Astrocyte of the spinal cord (primary cell): ENCODE data around the gene TM4SF18.

ENCODE experiments used
- DNase-seq: peaks from one replicate; pipeline ENCODE4 v3.0.0; 2011; ENCODE audit warnings: low read depth, low spot score
- H3K4me3 ChIP-seq: 2 replicates; pipeline ENCODE4 v1.5.1; 2011; ENCODE audit warnings: low read depth, mild to moderate bottlenecking, low read length, moderate library complexity
- CTCF ChIP-seq: IDR thresholded peaks from 2 replicates; pipeline ENCODE4 v1.5.1; 2012; ENCODE audit warnings: low read depth, mild to moderate bottlenecking, low read length, inconsistent platforms
- in situ Hi-C: cut with HindIII; loops from 2 replicates; pipeline ENCODE4 v1.10.0; 2017; ENCODE audit warnings: low sequenced_read_pairs

TM4SF18 gene

GRCh38 chr3:149319750-149320149 is 13.7 kb downstream of the TM4SF18 start:
- TF ChIP-seq CTCF, result no peak
- no peak overlapping the region for H3K4me3 ChIP-seq
- no peak for DNase-seq
- in situ Hi-C loops, result no loop called here

- in situ Hi-C loops, result no loop called here
- no peak for TF ChIP-seq CTCF
These were observed 16.4 kb downstream of the TM4SF18 start for GRCh38 chr3:149317072-149317471.

GRCh38 chr3:149316437-149316836 is 17.0 kb downstream of the TM4SF18 start:
- DNase-seq, result no peak
- TF ChIP-seq CTCF, result no peak
- in situ Hi-C loops, result no loop called here
- no peak overlapping the region for H3K4me3 ChIP-seq

More at GRCh38 chr3:149317072-149317471, 16.4 kb downstream of the TM4SF18 start:
- DNase-seq, result no peak
- no peak overlapping the region for H3K4me3 ChIP-seq

GRCh38 chr3:149315694-149316093 is 17.7 kb downstream of the TM4SF18 start:
- in situ Hi-C loops, result no loop called here
- no peak for TF ChIP-seq CTCF
- no peak for DNase-seq

GRCh38 chr3:149314807-149315578 is 18.4 kb downstream of the TM4SF18 start:
- in situ Hi-C loops, result no loop called here
- DNase-seq, result peak; percentile 90
- H3K4me3 ChIP-seq, result no peak overlapping the region
- TF ChIP-seq CTCF, result no peak

More at GRCh38 chr3:149315694-149316093, 17.7 kb downstream of the TM4SF18 start:
- no peak overlapping the region for H3K4me3 ChIP-seq

GRCh38 chr3:149313542-149313941 is 19.9 kb downstream of the TM4SF18 start:
- no peak for TF ChIP-seq CTCF
- in situ Hi-C loops, result no loop called here
- no peak for DNase-seq
- H3K4me3 ChIP-seq, result no peak overlapping the region
